Measurements from ENCODE around the gene SP6.

DNA sequence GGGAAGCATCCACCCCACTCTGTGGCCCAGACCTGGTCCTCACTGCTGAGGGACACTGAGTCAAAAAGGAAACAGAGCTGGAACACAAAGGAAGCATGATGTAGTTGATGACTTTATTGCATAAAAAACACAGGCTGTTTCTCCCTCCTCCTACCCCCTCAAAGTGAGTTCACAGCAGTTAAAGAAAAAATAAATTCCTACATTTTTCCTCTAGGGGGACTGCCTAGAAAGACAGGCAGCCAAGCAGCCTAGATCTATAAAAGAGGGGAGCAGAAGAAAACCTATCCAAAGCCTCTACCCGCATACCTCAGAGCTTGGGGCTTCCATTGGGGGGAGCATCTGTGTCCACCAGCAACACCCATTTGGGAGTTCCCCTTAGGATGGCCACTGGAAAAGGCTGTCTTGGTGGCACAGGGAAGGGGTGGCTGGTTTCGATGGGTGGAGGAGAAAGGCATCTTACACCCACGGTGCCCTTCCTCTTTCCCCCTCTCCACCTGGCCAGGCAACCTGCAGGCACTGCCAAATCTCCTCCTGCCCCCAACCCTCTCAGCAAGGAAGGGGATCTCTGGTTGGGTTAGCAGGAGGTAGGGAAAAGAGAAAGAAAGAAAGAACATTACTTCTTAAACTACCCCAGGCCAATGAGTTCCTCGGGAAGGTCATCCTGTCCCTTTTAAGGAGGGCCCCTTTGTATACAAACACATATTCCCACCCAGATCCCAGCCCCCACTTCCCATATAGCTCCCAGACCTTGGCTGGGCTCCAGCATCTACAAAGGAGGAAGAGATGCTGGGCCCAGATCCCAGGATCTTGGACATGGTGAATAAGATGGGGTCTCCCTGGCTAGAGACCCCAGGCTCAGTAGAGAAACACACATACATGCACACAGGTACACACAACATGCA lies 5.9 kb downstream of the SP6 start:
- TF ChIP-seq, protein P1, sequence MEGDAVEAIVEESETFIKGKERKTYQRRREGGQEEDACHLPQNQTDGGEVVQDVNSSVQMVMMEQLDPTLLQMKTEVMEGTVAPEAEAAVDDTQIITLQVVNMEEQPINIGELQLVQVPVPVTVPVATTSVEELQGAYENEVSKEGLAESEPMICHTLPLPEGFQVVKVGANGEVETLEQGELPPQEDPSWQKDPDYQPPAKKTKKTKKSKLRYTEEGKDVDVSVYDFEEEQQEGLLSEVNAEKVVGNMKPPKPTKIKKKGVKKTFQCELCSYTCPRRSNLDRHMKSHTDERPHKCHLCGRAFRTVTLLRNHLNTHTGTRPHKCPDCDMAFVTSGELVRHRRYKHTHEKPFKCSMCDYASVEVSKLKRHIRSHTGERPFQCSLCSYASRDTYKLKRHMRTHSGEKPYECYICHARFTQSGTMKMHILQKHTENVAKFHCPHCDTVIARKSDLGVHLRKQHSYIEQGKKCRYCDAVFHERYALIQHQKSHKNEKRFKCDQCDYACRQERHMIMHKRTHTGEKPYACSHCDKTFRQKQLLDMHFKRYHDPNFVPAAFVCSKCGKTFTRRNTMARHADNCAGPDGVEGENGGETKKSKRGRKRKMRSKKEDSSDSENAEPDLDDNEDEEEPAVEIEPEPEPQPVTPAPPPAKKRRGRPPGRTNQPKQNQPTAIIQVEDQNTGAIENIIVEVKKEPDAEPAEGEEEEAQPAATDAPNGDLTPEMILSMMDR (conservative IDR thresholded peaks at IDR 0.05 in 1 of 2, IDR thresholded peaks at IDR 0.05 in 1 of 2; ENCODE audit: extremely low read depth in 1 of 2, insufficient read depth in 1 of 2, low read depth in 1 of 2, low read length in 2 of 2) = peak; percentile 31 to 33
- no peak for TF ChIP-seq EZH2 (IDR thresholded peaks at IDR 0.05; ENCODE audit: borderline replicate concordance, low read length)

All from mammary epithelial cell (primary cell).